ENCODE measurements around the gene SDR9C7. TPM values are rescaled to one million over a fixed set of nuclear protein-coding genes. Genes with fewer than 3 reads are reported as not detected.
"Not testable (repeated sequence)": the region's sequence is repeated elsewhere in the genome, so short reads cannot be mapped to it uniquely, and the experiment has no call there.

Gene SDR9C7
- total RNA-seq, 2 experiments from 2014 or later = not detected

GRCh38 chr12:56918139-56918538 lies 16.1 kb downstream of the SDR9C7 start:
- H3K27me3 Mint-ChIP-seq = peaks cover 14% of the 10 kb centered on the region
- POLR2A ChIA-PET; H3K4me1 Mint-ChIP-seq; DNase-seq; CTCF ChIA-PET; H3K4me3 Mint-ChIP-seq; H3K27ac Mint-ChIP-seq; H3K9me3 Mint-ChIP-seq; H3K36me3 Mint-ChIP-seq (ENCODE audit: low read depth): not testable (repeated sequence)

- no peak for DNase-seq
- peaks cover 11% of the 10 kb centered on the region for H3K27me3 Mint-ChIP-seq
- ChIA-PET CTCF (no interaction called here), POLR2A (no interaction called here)
- H3K36me3 Mint-ChIP-seq (ENCODE audit: low read depth) = no peaks in the 10 kb centered on the region
- no peak overlapping the region for H3K4me3 Mint-ChIP-seq
- H3K27ac Mint-ChIP-seq = no peak overlapping the region
- H3K4me1 Mint-ChIP-seq = no peaks in the 10 kb centered on the region
- H3K9me3 Mint-ChIP-seq = peaks cover 8% of the 10 kb centered on the region
Measured at GRCh38 chr12:56916996-56917333, 17.2 kb downstream of the SDR9C7 start.

- CTCF ChIA-PET = no interaction called here
- POLR2A ChIA-PET = no interaction called here
- DNase-seq = no peak
- no peaks in the 10 kb centered on the region for H3K36me3 Mint-ChIP-seq (ENCODE audit: low read depth)
- H3K4me3 Mint-ChIP-seq = no peak overlapping the region
- peaks cover 8% of the 10 kb centered on the region for H3K9me3 Mint-ChIP-seq
- H3K27me3 Mint-ChIP-seq = peaks cover 11% of the 10 kb centered on the region
- H3K4me1 Mint-ChIP-seq = no peaks in the 10 kb centered on the region
- no peak overlapping the region for H3K27ac Mint-ChIP-seq
Measured at GRCh38 chr12:56916296-56916995, 17.8 kb downstream of the SDR9C7 start.

GRCh38 chr12:56914724-56915123 lies 19.5 kb downstream of the SDR9C7 start:
- no peak for DNase-seq
- H3K4me3 Mint-ChIP-seq = no peak overlapping the region
- no peaks in the 10 kb centered on the region for H3K36me3 Mint-ChIP-seq (ENCODE audit: low read depth)
- H3K4me1 Mint-ChIP-seq = no peaks in the 10 kb centered on the region
- CTCF ChIA-PET = no interaction called here
- no peak overlapping the region for H3K27ac Mint-ChIP-seq
- POLR2A ChIA-PET = no interaction called here
- H3K27me3 Mint-ChIP-seq = peaks cover 6% of the 10 kb centered on the region
- H3K9me3 Mint-ChIP-seq = peaks cover 4% of the 10 kb centered on the region

GRCh38 chr12:56914256-56914655 lies 20.0 kb downstream of the SDR9C7 start:
- CTCF ChIA-PET = no interaction called here

GRCh38 chr12:56909403-56909802 lies 24.8 kb downstream of the SDR9C7 start:
- H3K9me3 Mint-ChIP-seq = peaks cover 14% of the 10 kb centered on the region
- H3K4me3 Mint-ChIP-seq, CTCF ChIA-PET: not testable (repeated sequence)

More at GRCh38 chr12:56914256-56914655, 20.0 kb downstream of the SDR9C7 start:
- POLR2A ChIA-PET = no interaction called here
- Mint-ChIP-seq H3K9me3 (peaks cover 9% of the 10 kb centered on the region), H3K36me3 (ENCODE audit: low read depth) (no peaks in the 10 kb centered on the region), H3K4me3 (no peak overlapping the region), H3K27ac (no peak overlapping the region), H3K4me1 (no peaks in the 10 kb centered on the region), H3K27me3 (peaks cover 4% of the 10 kb centered on the region)
- DNase-seq = no peak

GRCh38 chr12:56908136-56908535 lies 26.1 kb downstream of the SDR9C7 start:
- H3K4me3 Mint-ChIP-seq = no peak overlapping the region
- peaks cover 14% of the 10 kb centered on the region for H3K9me3 Mint-ChIP-seq
- no peak overlapping the region for H3K27ac Mint-ChIP-seq
- no peaks in the 10 kb centered on the region for H3K36me3 Mint-ChIP-seq (ENCODE audit: low read depth)
- no peaks in the 10 kb centered on the region for H3K4me1 Mint-ChIP-seq
- peaks cover 3% of the 10 kb centered on the region for H3K27me3 Mint-ChIP-seq
- ChIA-PET POLR2A (no interaction called here), CTCF (no interaction called here)
- no peak for DNase-seq

More at GRCh38 chr12:56909403-56909802, 24.8 kb downstream of the SDR9C7 start:
- H3K27ac Mint-ChIP-seq; H3K27me3 Mint-ChIP-seq; H3K4me1 Mint-ChIP-seq; DNase-seq; H3K36me3 Mint-ChIP-seq (ENCODE audit: low read depth); POLR2A ChIA-PET: not testable (repeated sequence)

GRCh38 chr12:56905852-56906251 lies 28.4 kb downstream of the SDR9C7 start:
- Mint-ChIP-seq H3K36me3 (ENCODE audit: low read depth) (peaks cover 3% of the 10 kb centered on the region), H3K27ac (no peak overlapping the region), H3K27me3 (peaks cover 3% of the 10 kb centered on the region), H3K4me1 (no peaks in the 10 kb centered on the region), H3K4me3 (no peak overlapping the region), H3K9me3 (peaks cover 17% of the 10 kb centered on the region)
- POLR2A ChIA-PET = no interaction called here
- CTCF ChIA-PET = no interaction called here
- DNase-seq = no peak

- POLR2A ChIA-PET = no interaction called here
- H3K36me3 Mint-ChIP-seq (ENCODE audit: low read depth) = peaks cover 6% of the 10 kb centered on the region
- H3K4me3 Mint-ChIP-seq = no peak overlapping the region
- H3K9me3 Mint-ChIP-seq = peaks cover 10% of the 10 kb centered on the region
- DNase-seq = no peak
- H3K27me3 Mint-ChIP-seq = peaks cover 3% of the 10 kb centered on the region
- H3K27ac Mint-ChIP-seq = no peak overlapping the region
- CTCF ChIA-PET = no interaction called here
- no peaks in the 10 kb centered on the region for H3K4me1 Mint-ChIP-seq
Measured at GRCh38 chr12:56903374-56903773, 30.8 kb downstream of the SDR9C7 start.

- H3K36me3 Mint-ChIP-seq (ENCODE audit: low read depth); DNase-seq; H3K27me3 Mint-ChIP-seq; H3K9me3 Mint-ChIP-seq; CTCF ChIA-PET; H3K27ac Mint-ChIP-seq; H3K4me1 Mint-ChIP-seq; H3K4me3 Mint-ChIP-seq; POLR2A ChIA-PET: not testable (repeated sequence)
Measured at GRCh38 chr12:56901313-56901712, 32.9 kb downstream of the SDR9C7 start.

GRCh38 chr12:56900583-56900982 lies 33.6 kb downstream of the SDR9C7 start:
- Mint-ChIP-seq H3K36me3 (ENCODE audit: low read depth) (peaks cover 6% of the 10 kb centered on the region), H3K4me3 (no peak overlapping the region), H3K27ac (no peak overlapping the region), H3K4me1 (no peaks in the 10 kb centered on the region), H3K9me3 (peaks cover 9% of the 10 kb centered on the region), H3K27me3 (peaks cover 3% of the 10 kb centered on the region)
- CTCF ChIA-PET = no interaction called here
- POLR2A ChIA-PET = no interaction called here
- no peak for DNase-seq

- CTCF ChIA-PET = no interaction called here
- no peak overlapping the region for H3K4me3 Mint-ChIP-seq
- H3K27ac Mint-ChIP-seq = no peak overlapping the region
- POLR2A ChIA-PET = no interaction called here
- DNase-seq = no peak
- H3K27me3 Mint-ChIP-seq = no peaks in the 10 kb centered on the region
- H3K4me1 Mint-ChIP-seq = no peaks in the 10 kb centered on the region
- H3K36me3 Mint-ChIP-seq (ENCODE audit: low read depth) = peaks cover 6% of the 10 kb centered on the region
- peaks cover 9% of the 10 kb centered on the region for H3K9me3 Mint-ChIP-seq
Measured at GRCh38 chr12:56898938-56899337, 35.3 kb downstream of the SDR9C7 start.

GRCh38 chr12:56897844-56898361 lies 36.3 kb downstream of the SDR9C7 start:
- H3K4me3 Mint-ChIP-seq = no peak overlapping the region
- ChIA-PET CTCF (no interaction called here), POLR2A (no interaction called here)
- H3K4me1 Mint-ChIP-seq = no peaks in the 10 kb centered on the region
- H3K27ac Mint-ChIP-seq = no peak overlapping the region
- peaks cover 9% of the 10 kb centered on the region for H3K9me3 Mint-ChIP-seq
- no peak for DNase-seq
- no peaks in the 10 kb centered on the region for H3K27me3 Mint-ChIP-seq
- peaks cover 6% of the 10 kb centered on the region for H3K36me3 Mint-ChIP-seq (ENCODE audit: low read depth)

- H3K9me3 Mint-ChIP-seq = peaks cover 6% of the 10 kb centered on the region
- peaks cover 2% of the 10 kb centered on the region for H3K36me3 Mint-ChIP-seq (ENCODE audit: low read depth)
- H3K27me3 Mint-ChIP-seq = peaks cover 3% of the 10 kb centered on the region
- no peak overlapping the region for H3K4me3 Mint-ChIP-seq
- ChIA-PET CTCF (no interaction called here), POLR2A (no interaction called here)
- H3K4me1 Mint-ChIP-seq = no peaks in the 10 kb centered on the region
- no peak overlapping the region for H3K27ac Mint-ChIP-seq
- DNase-seq = no peak
Measured at GRCh38 chr12:56896082-56896481, 38.1 kb downstream of the SDR9C7 start.

All from activated CD4-positive, alpha-beta memory T cell treated with anti-CD3 and anti-CD28 coated beads, Interleukin-2, amount 10 ng/mL, durations not matched to agents 7 days and 5 days (primary cell).